Stimulated activated CD8-positive, alpha-beta memory T cell treated with anti-CD3 and anti-CD28 coated beads, Interleukin-2, amount 100 ng/mL, for 1 hour (primary cell): Measurements from ENCODE around the gene USF2.
"Not testable (repeated sequence)": the region's sequence is repeated elsewhere in the genome, so short reads cannot be mapped to it uniquely, and the experiment has no call there.

Source experiments
- DNase-seq, 2 donors: peaks; one replicate each; pipeline ENCODE4 v3.0.0-alpha.2; 2020; ENCODE audit warnings: low read depth in 2 of 2

The USF2 gene

DNA sequence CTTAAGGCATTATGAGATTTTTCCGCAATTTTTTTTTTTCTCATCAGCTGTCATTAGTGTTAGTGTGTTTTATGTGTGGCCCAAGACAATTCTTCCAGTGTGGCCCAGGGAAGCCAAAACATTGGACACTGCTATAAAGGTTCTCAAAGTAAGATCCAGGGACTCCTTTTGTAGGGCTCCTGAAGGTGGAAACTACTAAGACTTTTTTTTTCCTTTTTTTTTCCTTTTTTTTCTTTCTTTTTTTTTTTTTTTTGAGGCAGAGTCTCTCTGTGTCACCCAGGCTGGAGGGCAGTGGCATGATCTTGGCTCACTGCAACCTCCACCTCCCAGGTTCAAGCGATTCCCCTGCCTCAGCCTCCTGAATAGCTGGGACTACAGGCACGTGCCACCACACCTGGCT, 16.7 kb downstream of the USF2 start:
- not testable (repeated sequence) for DNase-seq

DNA sequence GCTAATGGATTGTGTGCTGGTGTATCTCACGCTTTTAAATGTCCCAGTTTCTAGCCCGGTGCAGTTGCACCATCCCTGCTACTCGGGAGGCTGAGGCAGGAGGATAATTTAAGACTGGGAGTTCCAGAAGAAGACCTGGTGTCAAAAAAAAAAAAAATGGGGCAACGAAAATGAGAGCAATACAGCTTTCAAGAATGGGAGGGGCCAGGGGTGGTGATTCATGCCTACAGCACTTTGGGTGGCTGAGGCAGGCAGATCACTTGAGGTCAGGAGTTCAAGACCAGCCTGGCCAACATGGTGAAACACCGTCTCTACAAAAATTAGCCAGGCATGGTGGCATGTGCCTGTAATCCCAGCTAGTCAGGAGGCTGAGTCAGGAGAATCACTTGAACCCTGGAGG, 17.3 kb downstream of the USF2 start:
- not testable (repeated sequence) for DNase-seq

DNA sequence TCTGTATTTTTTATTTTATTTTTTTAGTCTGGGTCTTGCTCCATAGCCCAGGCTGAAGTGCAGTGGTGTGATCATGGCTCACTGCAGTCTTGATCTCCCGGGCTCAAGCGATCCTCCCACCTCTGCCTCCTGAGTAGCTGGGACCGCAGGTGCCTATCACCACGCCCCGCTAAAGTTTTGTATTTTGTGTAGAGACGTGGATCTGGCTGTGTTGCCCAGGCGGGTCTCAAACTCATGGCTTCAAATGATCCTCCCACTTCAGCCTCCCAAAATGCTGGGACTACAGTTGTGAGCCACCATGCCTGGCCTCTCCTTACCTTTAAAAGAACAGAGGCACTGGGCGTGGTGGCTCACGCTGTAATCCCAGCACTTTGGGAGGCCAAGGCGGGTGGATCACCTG, 19.0 kb downstream of the USF2 start:
- no peak for DNase-seq

DNA sequence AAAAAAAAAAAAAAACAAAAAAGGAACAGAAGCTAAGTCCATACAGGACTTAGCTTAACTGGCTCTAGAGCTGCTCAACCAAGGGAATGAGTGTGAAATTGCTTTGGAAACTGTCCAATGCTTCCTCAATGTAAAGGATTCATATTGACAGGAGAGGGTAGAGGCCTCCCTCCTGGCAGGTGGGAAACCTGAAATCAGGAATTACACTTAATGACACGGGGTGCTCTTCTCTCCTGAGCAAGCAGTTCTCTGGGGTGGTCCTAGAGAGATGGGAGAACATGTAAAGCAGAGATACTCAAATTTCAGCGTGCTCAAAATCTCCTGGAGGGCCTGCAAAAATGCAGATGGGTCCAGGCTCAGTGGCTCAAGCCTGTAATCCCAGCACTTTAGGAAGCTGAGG, 19.6 kb downstream of the USF2 start:
- DNase-seq: no peak

DNA sequence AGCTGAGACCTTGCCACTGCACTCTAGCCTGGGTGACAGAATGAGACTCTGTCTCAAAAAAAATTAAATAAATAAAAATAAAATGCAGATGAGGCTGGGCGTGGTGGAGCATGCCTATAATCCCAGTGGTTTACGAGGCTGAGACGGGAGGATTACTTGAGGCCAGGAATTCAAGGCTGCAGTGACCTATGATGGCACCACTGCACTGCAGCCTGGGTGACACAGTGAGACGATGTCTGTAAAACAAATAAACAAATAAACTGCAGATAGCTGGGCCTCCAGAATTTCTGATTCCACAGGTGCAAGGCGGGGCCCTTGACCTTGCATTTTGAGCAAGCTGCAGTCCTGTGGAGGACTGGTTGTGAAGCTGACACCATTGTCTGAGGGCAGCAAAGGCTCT, 20.1 kb downstream of the USF2 start:
- DNase-seq: no peak

DNA sequence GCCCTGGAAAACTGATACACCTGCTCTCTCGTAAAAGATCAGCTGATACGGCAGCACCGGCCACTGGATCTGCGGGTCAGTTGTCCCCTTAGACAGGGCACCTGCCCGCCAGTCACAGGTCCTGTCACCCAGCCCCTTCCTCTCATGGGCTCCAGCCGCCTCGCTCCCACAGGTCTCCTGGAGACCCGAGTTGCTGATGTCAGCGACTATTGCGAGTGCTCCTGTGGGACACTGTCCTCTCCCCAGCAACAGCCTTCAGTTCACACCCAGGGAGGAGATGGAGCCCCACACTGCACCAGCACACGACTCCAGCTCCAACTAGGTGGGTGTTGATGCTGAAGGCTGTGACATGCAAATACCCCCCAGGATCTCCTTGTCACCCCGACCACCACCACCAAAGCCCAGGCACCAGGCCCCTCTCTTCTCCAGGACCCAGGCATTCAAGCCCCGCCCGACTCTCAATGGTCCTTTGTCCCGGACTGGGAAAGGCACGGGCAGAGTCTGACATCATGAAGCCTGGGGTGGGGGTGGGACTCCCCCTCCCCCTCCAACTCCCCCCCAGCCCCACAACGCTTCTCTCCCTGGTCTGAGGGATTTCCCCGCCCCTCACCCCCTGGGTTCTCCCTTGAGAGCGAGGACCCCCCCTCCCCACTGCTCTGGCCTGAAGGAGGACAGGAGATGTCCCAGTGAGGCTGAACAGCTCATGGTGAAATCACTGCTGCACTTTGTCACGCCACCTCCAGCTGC, 21.8 kb downstream of the USF2 start:
- DNase-seq: no peak

DNA sequence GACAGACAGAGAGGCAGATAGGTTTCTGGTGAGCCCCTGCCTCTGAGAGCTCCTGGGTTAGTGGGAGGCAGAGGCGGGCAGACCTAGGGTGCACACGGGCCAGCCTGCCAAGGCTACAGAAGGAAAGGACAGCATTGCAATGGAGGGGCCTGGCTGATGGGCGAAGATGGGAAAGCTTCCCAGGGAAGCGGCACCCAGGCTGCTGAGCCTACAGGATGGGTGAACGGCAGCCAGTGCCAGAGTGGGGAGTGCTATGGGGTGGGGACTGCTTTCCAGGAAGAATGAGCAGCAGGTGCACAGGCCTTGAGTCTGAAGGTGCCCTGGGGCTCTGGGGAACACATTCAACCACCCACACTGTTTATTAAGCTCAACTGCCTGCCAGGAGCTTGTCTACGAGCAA, 22.5 kb downstream of the USF2 start:
- DNase-seq: no peak

DNA sequence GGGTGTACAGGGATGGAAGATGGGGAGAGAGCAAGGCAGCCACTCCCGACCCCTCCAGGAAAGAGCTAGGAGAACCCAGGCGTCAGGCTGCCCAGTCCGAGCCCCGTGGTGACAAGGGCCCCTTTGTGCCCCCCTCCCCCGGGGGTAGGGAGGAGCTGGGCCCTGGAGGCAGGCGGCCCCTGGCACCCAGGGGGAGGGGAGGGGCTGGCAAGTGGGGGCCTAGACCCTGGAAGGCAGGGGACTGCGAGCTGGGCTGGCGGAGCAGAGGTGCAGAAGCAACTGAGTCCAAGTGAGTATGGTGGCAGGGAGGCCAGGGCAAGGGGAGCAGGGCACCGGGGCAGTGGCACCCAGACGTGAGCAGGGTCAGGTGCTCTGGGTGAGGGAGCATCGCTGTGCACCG, 23.2 kb downstream of the USF2 start, which contains the start of gene MAG:
Gene MAG (plus strand): TSS at position 246 of the 400 bp plus-strand sequence. CDS start 3,248 bp downstream, outside the sequence.
- no peak for DNase-seq

DNA sequence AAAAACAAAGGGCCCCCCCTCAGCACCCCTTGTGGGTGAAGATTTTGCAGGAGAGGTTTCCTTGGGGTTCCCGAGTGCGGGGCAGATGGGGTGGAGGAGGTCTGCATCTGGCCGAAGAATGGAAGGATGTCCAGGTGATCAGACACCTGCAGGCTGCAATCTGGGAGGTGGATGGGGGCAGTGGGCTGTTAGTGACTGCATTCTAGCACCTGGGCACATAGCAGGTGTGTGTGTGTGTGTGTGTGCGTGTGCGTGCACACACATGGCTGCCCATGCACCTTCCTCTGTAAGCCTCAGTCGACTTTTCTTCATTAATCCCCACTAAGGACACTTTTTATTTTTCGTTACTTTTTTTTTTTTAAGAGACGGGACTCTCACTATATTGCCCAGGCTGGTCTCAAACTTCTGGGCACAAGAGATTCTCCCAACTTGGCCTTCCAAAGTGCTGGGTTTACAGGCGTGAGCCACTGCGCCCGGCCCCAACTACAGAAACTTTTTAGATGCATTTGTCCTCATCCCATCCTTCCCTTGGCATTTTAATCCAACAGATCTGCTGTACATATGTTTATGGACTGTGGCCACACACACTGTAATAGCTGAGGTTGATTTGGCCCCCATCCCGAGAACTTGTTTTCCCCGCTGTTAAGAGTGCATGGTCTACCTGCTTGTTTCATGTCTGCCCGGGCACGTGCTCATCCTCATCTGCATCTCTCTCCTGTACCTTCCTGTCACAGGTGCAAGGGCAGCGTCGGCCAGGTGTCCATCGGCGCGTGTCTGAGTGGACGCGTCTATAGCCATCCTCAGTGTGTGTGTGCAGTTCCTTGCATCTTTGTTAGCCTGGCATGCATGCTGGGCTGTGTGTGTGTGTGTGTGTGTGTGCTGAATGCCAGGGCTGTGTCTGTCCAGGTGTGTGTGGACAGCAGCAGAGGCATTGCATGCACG, 23.9 kb downstream of the USF2 start:
- DNase-seq: no peak

DNA sequence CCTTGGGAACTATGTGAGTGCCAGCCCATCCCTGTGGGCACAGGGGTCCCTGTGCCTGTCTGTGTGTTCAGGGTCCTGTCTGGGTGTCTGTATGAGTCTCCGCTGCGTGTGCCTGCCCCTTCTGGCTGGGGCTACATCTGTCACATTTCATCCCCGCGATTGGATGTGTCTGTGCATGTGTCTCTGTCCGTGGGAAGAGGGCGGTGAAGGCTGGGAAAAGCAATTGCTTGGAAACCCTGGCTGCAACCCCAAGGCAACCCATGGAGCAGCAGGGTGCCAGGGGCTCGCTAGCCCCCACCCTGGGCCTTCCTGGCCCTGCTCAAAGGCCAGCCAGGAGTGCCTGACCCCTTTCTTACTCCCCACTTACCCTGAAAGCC, 24.6 kb downstream of the USF2 start:
- no peak for DNase-seq

DNA sequence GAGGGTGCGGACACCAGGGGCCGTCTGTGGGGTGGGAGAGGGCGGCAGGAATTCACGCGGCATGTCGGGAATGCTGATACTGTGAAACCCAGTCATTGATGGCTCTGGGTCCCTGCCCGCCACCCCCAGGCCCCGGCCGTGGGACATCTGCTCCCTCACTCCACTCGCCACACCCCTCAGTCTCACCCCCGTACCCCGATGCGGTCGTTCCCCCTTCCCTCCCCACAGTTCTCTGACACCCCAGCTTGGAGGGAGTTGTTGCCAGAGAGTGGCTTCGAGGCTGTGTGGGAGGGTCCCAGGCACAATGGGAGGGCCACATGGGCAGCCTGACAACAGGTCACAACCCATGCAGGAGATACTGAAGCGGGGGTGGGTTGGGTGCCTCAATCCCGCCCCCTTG, 25.0 kb downstream of the USF2 start:
- DNase-seq: no peak

DNA sequence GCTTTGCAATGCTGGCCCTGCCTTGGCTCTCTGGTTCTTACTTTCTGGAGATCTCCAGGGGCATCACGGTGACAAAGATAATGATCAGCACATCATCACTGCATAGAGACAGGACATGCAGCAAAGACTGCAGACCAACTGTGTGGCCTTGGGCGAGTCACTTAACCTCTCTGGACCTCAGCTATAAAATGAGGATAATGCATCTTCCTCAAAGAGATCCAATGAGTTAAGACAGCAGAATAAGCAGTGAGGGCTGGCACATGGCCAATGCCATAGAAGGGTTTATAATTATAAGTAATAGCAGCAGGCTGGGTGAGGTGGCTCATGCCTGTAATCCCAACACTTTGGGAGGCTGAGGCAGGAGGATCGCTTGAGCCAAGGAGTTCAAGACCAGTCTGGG, 25.6 kb downstream of the USF2 start:
- DNase-seq: no peak

DNA sequence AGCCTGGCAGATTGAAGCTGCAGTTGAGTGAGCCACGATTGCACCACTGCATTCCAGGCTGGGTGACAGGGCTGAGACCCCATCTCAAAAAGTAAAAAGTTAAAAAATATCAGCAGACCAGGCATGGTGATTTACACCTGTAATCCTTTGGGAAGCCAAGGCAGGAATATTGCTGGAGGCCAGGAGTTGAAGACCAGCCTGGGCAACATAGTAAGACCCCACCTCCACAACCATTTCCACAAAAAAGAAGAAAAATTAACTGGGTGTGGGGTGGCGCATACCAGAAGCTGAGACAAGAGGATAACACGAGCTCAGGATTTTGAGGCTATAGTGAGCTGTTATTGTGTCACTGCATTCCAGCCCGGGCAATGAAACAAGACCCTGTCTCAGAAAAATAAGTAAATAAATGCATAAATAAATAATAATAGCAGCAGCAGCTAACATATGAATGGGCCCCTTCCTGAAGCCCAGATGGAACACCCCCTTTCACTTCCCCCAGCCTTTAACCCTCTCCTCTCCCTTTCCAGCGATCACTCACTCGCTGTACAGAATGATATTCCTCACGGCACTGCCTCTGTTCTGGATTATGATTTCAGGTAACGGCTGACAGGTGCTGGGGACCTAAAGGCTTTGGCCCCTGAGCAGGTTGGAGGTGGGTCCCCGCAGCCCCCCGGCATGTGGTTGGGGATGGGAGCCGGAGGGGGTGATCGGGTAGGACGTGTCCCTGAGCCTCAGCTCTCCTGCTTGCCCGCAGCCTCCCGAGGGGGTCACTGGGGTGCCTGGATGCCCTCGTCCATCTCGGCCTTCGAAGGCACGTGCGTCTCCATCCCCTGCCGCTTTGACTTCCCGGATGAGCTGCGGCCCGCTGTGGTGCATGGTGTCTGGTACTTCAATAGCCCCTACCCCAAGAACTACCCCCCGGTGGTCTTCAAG, 26.4 kb downstream of the USF2 start:
- no peak for DNase-seq

DNA sequence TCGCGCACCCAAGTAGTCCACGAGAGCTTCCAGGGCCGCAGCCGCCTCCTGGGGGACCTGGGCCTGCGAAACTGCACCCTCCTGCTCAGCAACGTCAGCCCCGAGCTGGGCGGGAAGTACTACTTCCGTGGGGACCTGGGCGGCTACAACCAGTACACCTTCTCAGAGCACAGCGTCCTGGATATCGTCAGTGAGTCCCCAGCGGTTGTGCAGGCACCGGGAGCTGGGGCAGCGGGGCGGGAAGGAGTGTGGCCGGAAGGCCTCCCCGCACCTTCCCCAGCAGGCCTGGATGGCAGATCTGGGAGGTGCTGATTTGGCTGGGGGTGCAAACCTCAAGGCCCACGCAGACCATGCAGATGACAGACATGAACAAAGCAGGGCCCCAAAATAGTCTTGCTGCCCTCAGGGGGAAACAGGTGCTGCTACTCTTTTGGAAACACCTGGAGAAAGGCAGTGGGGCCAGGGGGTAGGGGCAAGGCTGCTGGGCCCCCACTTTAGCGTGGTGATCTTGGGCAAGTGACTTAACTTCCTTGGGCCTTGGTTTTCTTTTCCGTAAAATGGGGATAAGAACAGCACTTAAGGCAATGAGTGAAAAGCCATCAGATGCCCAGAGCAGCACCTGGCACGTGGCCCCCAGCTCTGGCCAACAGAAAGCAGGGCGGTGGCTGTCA, 27.2 kb downstream of the USF2 start:
- no peak for DNase-seq

DNA sequence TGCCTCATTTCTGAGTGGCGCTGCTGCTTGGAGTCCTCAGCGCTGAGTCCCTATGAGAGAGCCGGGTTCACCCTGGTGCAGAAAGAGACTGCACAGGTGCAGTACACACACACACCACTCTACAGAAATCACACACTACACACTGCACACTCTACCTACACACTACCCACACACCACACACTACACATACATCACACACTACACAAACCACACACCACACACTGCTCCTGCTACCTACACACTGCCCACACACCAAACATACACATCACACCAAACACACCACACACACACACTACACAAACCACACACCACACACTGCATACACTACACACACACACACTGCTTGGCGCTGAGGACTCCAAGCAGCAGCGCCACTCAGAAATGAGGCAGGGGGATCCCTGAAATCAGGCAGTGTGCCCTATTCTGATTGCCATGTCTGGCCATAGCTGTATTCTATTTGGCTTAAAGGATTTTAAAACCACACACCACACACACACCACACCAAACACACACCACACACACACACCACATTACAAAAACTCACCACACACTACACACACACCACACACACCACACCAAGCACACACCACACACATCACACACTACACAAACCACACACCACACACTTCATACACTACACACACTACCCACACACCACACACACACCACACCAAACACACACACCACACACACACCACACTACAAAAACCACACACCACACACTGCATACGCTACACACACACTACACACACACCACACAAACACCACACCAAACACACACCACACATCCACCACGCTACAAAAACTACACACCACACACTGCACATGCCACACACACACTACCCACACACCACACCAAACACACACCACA, 28.1 kb downstream of the USF2 start:
- DNase-seq: no peak

DNA sequence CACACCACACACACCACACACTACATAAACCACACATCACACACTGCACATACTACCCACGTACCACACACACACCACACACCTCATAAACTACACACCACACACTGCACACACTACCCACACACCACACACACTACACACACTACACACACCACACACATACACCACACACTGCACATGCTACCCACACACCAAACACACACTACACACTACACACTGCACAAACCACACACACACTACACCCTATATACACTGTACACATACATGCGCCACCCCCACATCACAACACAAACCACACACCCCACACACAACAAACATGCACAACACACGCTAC, 28.7 kb downstream of the USF2 start:
- DNase-seq: no peak

DNA sequence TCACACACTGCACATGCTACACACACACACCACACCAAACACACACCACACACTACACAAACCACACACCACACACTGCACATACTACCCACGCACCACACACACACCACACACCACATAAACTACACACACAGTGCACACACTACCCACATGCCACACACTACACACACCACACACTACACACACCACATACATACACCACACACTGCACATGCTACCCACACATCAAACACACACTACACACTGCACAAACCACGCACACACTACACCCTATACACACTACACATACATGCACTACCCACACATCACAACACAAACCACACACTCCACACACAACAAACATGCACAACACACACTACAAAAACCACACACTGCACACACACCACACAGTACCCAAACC, 29.2 kb downstream of the USF2 start:
- DNase-seq: no peak

DNA sequence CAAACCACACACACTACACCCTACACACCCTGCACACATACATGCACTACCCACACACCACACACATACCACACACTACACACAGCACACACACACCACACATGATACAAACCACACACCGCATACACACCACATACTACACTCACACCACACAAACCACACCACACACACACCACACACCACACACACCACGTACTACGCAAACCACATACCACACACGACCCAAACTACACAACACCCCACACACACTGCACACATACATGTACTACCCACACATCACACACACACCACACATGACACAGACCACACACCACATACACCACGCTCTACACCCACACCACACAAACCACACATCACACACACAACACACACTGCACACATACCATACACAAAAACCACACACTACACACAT, 29.8 kb downstream of the USF2 start:
- DNase-seq: no peak

DNA sequence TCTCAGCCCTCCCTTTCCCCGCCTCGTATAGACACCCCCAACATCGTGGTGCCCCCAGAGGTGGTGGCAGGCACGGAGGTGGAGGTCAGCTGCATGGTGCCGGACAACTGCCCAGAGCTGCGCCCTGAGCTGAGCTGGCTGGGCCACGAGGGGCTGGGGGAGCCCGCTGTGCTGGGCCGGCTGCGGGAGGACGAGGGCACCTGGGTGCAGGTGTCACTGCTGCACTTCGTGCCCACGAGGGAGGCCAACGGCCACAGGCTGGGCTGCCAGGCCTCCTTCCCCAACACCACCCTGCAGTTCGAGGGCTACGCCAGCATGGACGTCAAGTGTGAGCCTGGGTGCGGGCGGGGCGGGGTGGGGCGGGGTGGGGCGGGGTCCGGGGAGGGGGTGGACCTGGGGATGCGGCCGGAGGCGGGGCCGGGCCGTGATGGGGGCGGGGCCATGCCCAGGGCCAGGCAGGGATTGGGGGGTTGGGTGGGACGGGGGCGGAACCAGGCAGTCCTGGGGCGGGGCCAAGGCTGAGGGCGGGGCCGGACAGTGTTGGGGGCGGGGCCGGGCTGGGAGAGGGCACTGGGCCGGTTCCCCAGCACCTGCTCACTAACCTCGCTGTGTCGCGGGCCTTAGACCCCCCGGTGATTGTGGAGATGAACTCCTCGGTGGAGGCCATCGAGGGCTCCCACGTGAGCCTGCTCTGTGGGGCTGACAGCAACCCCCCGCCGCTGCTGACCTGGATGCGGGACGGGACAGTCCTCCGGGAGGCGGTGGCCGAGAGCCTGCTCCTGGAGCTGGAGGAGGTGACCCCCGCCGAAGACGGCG, 31.0 kb downstream of the USF2 start:
- DNase-seq: no peak

DNA sequence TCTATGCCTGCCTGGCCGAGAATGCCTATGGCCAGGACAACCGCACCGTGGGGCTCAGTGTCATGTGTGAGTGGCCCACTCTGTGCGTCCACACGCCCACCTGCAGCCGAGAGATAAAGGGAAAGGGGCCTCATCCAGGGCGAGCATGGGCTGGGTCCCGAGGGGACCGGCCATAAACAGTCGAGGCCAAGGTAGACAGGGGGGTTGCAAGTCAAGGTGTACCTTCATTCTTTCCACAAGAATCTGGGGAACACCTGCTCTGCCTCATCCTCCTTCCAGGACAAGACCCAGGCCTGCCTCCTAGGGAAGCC, 31.5 kb downstream of the USF2 start:
- no peak for DNase-seq
